GM19455 (cell line): ENCODE results near the gene IGSF8.

Source experiments
- ATAC-seq: cut with Tn5 transposase; IDR thresholded peaks from one replicate; pipeline ENCODE4 v1.9.1; 2021; ENCODE audit not compliant: unreplicated experiment

Gene IGSF8

DNA sequence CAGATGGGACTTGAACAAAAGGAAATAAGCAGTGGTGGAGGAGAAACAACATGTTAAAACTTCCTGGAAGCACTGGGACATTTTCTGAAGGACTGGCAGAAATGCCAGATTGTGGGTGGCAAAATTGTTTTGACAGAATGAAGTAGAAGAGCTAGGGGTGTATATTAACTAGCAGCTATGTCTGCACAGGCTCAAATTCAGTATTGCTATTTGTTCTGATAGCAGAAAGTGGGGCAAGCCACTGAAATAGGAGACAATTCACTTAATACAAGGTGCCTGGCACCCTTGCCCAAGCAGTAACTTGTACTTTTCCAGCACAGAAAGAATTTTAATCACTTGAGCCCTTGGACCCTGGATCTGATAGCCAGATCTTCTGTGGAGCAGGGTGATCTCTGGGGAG, 54.9 kb downstream of the IGSF8 start:
- ATAC-seq, result no peak
